DND-41 (cell line): ENCODE data around the gene MB.

Experiments used
- EZH2 ChIP-seq: IDR thresholded peaks from 3 replicates; pipeline ENCODE4 v1.6.1; 2012; ENCODE audit warnings: borderline replicate concordance, low read depth, mild to moderate bottlenecking, moderate library complexity, low read length, inconsistent platforms; ENCODE audit not compliant: severe bottlenecking
- TF ChIP-seq, protein P1 (sequence below): IDR thresholded peaks from 2 replicates; pipeline ENCODE4 v1.5.1; 2012; ENCODE audit warnings: borderline replicate concordance, low read length, moderate library complexity, mild to moderate bottlenecking; ENCODE audit not compliant: poor library complexity, severe bottlenecking; ENCODE audit errors: extremely low read depth

DNA sequence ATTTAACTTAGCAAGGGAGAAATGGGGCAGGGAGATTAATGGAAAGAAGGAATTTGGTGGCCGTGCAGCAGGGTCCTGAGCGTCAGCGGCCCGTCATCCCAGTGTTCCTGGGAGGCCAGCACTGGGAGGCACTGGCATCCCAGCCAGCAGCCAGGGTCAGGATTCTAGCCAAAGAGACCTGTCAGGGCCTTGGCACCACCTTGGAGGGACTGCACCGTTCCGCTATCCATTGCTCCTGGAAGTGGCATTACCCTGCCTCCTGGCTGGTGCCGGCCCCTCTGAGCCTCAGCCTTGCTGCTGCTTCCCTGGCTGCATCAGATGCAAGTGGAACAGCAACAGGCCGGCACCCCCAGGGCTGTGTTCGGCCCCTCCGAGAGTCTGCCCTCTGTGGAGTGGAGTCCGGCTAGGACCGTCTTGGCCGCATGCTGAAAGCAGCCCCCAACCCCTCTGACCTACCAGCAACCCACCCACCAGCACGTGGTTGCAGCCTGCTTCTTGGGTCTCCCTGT is 46.4 kb downstream of the MB start:
- TF ChIP-seq, protein P1, sequence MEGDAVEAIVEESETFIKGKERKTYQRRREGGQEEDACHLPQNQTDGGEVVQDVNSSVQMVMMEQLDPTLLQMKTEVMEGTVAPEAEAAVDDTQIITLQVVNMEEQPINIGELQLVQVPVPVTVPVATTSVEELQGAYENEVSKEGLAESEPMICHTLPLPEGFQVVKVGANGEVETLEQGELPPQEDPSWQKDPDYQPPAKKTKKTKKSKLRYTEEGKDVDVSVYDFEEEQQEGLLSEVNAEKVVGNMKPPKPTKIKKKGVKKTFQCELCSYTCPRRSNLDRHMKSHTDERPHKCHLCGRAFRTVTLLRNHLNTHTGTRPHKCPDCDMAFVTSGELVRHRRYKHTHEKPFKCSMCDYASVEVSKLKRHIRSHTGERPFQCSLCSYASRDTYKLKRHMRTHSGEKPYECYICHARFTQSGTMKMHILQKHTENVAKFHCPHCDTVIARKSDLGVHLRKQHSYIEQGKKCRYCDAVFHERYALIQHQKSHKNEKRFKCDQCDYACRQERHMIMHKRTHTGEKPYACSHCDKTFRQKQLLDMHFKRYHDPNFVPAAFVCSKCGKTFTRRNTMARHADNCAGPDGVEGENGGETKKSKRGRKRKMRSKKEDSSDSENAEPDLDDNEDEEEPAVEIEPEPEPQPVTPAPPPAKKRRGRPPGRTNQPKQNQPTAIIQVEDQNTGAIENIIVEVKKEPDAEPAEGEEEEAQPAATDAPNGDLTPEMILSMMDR = no peak
- TF ChIP-seq EZH2 = no peak
